Suppressor macrophage treated with lipopolysaccharide for 4 hours (primary cell): ENCODE measurements around the gene UBE2H.
"Not testable (repeated sequence)": the region's sequence is repeated elsewhere in the genome, so short reads cannot be mapped to it uniquely, and the experiment has no call there.

Source experiments
- DNase-seq: peaks from one replicate; pipeline ENCODE4 v3.0.0-alpha.2; 2020

Gene UBE2H

DNA sequence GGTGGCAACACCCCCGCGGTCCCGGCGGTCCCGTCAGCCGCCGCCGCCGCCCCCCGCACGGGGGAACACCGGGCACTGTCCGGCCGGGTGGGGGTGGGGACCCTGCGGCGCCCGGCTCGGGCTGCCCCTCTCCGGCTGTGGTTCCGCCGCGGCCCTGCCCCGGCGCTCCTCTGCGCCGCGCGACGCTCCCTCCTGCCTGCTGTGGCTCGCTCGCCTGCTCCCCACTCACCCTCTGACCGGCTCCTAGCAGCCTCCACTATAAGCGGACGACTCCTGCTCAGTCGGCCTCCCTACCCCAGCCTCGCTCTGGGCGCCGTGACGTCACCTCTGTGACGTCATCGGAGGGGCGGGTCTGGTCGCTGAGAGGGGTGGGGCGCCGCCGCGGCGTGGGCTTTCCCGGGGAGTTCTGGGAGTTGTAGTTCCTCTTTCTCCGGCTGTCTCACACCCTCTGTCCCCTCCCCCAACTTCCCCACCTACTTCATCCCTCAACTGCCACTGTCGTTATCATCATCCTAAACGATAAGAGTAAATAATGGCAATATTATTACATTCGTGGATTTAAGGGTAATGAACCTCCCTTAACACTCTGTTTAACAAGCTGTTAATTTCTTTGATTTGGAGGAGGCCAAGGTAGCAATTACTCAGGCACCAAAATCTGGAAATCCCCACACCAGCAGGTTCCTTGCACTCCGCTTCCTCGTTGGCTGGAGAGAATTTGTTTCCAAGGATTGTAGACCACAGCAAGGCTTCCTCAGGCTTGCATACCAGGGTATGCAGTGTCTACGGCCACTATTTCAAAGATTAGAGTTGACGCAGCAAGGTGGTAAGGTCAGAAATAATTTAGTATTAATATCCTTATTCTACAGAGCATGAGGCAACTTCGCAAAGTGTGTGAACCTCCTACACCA lies at the start of gene UBE2H:
UBE2H (minus strand) TSS at position 308 of the 908 bp plus-strand sequence. CDS start 405 bp downstream, outside the sequence.
- peak; percentile 95 for DNase-seq

- no peak for DNase-seq
These were observed 45.7 kb upstream of the UBE2H start for GRCh38 chr7:129998446-129998845.

GRCh38 chr7:129997285-129997684 lies 44.5 kb upstream of the UBE2H start:
- no peak for DNase-seq

- DNase-seq, result no peak
These were observed 40.5 kb upstream of the UBE2H start for GRCh38 chr7:129993275-129993674.

DNA sequence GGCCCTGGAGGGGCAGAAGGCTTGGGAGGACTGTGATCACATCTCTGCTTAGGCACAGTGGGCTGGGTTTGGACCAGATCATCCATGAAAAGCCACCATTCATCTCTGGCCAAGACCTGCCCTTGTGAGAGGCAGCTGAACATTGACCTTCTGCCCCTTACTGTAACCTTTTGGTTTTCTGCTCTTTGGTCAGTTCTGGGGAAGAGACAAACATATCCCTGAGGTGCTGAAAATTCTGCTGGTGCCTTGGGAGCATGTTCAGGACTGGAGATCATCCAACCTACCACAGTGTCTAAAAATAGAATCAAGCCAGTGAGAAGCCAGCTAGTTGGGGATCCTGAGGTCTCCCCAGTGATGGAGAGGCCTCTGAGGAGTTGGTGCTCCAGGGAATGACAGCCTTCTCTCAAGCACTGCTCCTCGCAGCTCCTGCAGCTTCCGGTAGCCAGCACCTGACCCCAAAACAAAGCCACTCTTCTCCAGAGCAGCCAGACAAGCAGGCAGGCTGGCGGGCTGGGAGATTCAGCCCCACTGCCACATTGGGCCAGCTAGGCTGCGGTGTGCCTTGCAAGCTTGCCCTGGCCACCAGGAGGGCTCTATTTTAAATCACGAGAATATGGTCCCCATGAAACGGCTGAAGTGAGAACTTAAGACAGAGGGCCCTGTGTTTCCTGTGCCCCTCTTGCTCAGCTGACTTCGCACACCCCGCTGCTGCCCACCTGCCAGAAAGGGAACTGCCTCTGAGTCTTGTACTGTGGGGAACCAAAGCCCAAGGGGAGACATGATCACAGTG lies 37.8 kb upstream of the UBE2H start:
- no peak for DNase-seq

DNA sequence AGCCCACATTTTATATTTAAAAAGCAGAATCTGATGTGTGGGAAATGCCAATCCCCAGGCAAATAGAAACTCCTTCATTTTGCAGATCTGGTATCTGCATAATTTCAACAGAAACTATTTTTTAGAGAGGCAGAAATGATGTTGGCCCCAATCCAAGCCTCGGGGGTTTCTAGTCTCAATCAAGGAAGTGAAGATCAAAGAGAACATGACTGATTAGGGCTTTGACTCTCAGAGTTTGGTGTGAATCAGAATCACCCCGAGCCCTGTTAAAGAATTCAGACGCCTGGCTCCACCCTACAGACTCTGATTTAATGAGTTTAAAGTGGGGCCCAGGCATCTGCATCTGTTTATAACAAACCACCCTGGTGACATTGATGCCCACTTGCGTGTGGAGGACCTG lies 36.7 kb upstream of the UBE2H start:
- DNase-seq, result peak; percentile 34

DNA sequence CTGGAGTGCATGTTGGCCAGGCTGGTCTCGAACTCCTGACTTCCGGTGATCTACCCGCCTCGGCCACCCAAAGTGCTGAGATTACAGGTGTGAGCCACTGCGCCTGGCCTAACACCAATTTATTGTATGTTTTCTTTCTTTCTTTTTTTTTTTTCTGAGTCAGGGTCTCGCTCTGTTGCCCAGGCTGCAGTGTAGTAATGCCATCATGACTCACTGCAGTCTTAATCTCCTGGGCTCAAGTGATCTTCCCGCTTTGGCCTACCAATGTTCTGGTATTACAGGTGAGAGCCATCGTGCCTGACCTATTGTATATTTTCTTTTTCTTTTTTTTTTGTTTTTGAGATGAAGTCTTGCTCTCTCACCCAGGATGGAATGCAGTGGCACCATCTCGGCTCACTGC lies 33.8 kb upstream of the UBE2H start:
- no peak for DNase-seq

GRCh38 chr7:129980667-129981066 lies 27.9 kb upstream of the UBE2H start:
- DNase-seq, result no peak

GRCh38 chr7:129975309-129975708 lies 22.5 kb upstream of the UBE2H start:
- DNase-seq, result no peak

DNA sequence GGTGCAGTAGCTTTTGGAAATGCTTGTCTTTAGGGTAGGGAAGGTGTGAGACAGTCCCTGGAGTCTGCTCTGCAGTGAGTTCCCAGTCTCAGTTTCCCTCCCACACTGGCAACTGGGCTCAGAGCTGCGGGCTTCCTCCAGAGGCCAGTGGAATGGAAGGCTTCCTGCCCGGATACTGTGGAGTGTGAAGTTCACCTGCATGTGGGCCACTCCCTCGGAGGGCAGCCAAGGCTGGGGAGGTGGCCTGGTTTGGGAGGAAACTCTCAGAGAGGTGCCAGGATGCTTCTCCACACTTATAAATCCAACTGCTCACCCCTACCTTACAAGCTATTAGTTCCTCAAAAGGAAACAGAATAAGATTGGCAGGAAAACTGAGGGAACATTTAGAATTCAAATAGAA lies 18.1 kb upstream of the UBE2H start:
- DNase-seq, result no peak

DNA sequence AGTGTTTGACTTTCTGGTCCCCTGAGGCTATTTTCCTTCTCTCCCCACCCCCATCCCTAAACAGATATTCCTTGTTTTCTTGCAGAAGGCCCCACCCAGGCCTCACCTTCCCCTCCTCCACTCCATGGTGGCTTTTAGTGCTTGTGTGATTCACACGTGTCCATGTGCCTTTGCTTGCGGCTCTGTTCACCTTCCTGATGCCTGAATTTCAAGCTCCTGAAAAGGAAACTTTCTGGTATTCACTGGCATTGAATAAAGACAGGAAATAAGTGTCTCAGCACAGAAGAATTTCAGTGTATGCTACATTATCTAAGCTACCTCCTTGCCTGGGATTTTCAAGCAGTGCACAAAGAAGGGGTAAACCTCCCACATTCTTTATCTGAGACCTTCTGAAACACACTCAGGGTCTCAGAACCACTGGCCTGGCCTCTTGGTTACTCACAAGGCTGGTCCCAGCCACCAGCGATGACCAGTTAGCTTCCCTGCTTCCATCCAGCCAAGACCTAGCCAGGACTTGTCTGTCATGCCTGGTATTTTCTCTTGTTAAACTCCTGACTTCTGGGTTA lies 17.2 kb upstream of the UBE2H start:
- DNase-seq, result no peak

GRCh38 chr7:129968592-129969383 lies 16.0 kb upstream of the UBE2H start:
- no peak for DNase-seq

- DNase-seq, result not testable (repeated sequence)
These were observed 7.4 kb upstream of the UBE2H start for GRCh38 chr7:129960204-129960475.

GRCh38 chr7:129959471-129960203 lies 6.9 kb upstream of the UBE2H start:
- peak; percentile 37 for DNase-seq

GRCh38 chr7:129958643-129959470 lies 6.1 kb upstream of the UBE2H start:
- DNase-seq, result peak; percentile 68

DNA sequence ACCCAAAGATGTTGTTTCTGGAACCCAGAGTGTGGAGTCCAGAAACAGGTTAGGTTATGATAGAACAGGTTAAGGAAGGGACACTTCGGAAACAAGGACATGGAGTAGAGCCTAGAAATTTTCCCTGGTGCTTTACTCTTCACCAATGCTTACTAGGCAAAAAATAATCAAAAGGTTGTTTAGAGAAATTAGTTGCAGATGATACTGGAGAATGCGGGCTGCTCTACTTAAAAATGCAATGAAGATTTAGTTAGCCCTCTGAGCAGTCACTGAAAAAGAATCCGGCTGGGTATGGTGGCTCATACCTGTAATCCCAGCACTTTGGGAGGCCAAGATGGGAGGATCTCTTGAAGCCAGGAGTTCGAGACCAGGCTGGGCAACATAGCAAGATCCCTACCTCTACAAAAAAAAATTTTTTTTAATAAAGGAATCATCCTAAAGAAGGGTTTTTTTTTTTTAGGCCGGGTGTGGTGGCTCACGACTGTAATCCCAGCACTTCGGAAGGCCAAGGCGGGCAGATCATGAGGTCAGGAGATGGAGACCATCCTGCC lies 3.3 kb upstream of the UBE2H start:
- DNase-seq, result no peak

GRCh38 chr7:129952086-129952652 lies 591 bp downstream of the UBE2H start:
- DNase-seq, result peak; percentile 57

- peak; percentile 25 for DNase-seq
These were observed 1.3 kb downstream of the UBE2H start for GRCh38 chr7:129951226-129952085.

- no peak for DNase-seq
These were observed 1.9 kb downstream of the UBE2H start for GRCh38 chr7:129950933-129951225.
